Upper lobe of left lung (tissue), 4 donors: ENCODE data around the gene SRCIN1.

Experiments used
- EP300 ChIP-seq, 4 donors: sonication (generic); formaldehyde crosslinking; IDR thresholded peaks; one replicate each; pipeline ENCODE4 v1.5.1; 2017; ENCODE audit warnings: antibody characterized with exemption in 4 of 4, control low read depth in 2 of 4
- POLR2A ChIP-seq, 4 donors: fragments of 450-650 bp; IDR thresholded peaks; one replicate each; pipeline ENCODE4 v1.5.1; 2016 to 2017; ENCODE audit warnings: antibody characterized with exemption in 4 of 4, mild to moderate bottlenecking in 2 of 4
- POLR2AphosphoS5 ChIP-seq, 2 donors: sonication (generic); formaldehyde crosslinking; IDR thresholded peaks; one replicate each; pipeline ENCODE4 v1.5.1; 2017; ENCODE audit warnings: antibody characterized with exemption in 2 of 2
- TF ChIP-seq, protein P1 (sequence below), 6 experiments: fragments of 450-650 bp in 4 of 6; fragments of 200-600 bp in 2 of 6; sonication (generic) in 2 of 6; IDR thresholded peaks; one replicate each; pipeline ENCODE4 v1.5.1; 2016 to 2019; ENCODE audit warnings: antibody characterized with exemption in 6 of 6

DNA sequence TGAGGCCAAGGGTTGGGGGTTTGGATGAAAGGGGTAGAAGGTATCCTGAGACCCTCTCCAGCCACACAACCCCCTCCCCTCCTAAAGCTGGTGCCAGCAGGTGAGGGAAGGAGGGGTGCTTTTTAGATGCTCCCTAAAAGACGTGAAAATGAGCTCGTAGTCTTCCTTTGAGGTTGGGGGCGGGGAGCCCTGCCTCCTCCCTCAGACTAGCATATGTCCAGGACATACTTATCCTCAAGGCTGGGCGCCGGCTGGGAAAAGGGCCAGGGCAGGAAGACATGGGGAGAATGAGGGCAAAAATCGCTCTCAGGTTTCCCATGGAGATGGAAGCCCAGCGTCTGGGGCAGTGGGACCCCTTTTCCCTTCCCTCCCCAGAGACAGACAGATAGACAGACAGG is 26.7 kb downstream of the SRCIN1 start:
- TF ChIP-seq, protein P1, sequence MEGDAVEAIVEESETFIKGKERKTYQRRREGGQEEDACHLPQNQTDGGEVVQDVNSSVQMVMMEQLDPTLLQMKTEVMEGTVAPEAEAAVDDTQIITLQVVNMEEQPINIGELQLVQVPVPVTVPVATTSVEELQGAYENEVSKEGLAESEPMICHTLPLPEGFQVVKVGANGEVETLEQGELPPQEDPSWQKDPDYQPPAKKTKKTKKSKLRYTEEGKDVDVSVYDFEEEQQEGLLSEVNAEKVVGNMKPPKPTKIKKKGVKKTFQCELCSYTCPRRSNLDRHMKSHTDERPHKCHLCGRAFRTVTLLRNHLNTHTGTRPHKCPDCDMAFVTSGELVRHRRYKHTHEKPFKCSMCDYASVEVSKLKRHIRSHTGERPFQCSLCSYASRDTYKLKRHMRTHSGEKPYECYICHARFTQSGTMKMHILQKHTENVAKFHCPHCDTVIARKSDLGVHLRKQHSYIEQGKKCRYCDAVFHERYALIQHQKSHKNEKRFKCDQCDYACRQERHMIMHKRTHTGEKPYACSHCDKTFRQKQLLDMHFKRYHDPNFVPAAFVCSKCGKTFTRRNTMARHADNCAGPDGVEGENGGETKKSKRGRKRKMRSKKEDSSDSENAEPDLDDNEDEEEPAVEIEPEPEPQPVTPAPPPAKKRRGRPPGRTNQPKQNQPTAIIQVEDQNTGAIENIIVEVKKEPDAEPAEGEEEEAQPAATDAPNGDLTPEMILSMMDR (IDR thresholded peaks at IDR 0.05), result no peak
- TF ChIP-seq POLR2A (IDR thresholded peaks at IDR 0.05) (no peak), POLR2AphosphoS5 (IDR thresholded peaks at IDR 0.05) (no peak), EP300 (IDR thresholded peaks at IDR 0.05) (no peak)
